Measurements from ENCODE around the gene PHAX. TPM values are rescaled to one million over a fixed set of nuclear protein-coding genes. Genes with fewer than 3 reads are reported as not detected.
"Not testable (repeated sequence)": the region's sequence is repeated elsewhere in the genome, so short reads cannot be mapped to it uniquely, and the experiment has no call there.

The PHAX gene
- total RNA-seq, 1 donor = 71.2 TPM

DNA sequence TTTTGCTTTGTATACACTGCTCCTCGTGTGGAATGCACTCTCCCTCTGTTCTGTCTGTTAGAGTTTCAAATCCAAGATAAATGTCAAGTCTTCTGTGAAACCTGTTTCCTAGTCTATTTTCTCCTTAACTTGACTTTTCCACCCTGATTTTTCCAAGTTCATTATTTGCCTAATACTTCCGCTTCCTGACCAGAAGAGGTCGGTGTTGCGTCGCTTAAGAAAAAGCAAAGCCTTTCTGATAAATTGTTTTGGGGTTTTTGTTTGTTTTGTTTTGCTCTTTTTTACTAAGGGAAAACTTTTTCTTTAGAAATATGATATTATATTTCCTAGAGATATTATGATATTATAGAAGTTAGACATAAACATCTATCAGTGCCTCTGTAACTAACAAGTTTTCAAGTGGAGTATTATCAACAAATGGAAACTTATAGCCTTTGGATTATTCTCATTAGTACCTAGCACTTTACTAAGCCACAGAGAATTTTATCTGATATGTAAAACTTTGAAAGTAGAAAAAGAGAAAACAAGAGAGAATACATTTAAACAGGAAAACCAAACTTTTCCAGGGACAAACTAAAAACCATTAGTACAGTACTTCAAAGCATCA lies 55.8 kb downstream of the PHAX start:
- TF ChIP-seq, protein P1, sequence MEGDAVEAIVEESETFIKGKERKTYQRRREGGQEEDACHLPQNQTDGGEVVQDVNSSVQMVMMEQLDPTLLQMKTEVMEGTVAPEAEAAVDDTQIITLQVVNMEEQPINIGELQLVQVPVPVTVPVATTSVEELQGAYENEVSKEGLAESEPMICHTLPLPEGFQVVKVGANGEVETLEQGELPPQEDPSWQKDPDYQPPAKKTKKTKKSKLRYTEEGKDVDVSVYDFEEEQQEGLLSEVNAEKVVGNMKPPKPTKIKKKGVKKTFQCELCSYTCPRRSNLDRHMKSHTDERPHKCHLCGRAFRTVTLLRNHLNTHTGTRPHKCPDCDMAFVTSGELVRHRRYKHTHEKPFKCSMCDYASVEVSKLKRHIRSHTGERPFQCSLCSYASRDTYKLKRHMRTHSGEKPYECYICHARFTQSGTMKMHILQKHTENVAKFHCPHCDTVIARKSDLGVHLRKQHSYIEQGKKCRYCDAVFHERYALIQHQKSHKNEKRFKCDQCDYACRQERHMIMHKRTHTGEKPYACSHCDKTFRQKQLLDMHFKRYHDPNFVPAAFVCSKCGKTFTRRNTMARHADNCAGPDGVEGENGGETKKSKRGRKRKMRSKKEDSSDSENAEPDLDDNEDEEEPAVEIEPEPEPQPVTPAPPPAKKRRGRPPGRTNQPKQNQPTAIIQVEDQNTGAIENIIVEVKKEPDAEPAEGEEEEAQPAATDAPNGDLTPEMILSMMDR (IDR thresholded peaks at IDR 0.05; ENCODE audit: insufficient read depth, low read depth, low read length) = peak; percentile 83
- DNase-seq (ENCODE audit: low read depth) = peak; percentile 66
- H3K4me3 ChIP-seq (ENCODE audit: low read depth, low read length) = no peak overlapping the region

DNA sequence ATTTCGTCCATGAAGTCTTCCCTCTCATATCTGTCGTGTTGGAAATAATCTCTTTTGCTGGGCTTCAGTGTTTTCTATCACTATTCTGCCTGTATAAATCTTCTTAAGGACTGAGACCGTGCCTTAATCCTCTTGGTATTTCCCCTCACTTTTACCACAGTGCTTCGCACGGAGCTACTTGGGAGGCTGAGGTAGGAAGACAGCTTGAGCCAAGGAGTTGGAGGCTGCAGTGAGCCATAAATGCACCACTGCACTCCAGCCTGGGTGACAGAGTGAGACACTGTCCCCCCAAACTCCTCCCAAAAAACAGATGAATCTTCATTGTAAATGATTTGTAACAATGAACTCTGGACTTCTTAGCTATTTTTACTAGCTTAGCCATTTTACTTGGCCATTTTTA lies 57.8 kb downstream of the PHAX start:
- TF ChIP-seq, protein P1 (IDR thresholded peaks at IDR 0.05; ENCODE audit: insufficient read depth, low read depth, low read length) = no peak
- H3K4me3 ChIP-seq (ENCODE audit: low read depth, low read length) = no peak overlapping the region
- peak; percentile 38 for DNase-seq (ENCODE audit: low read depth)

DNA sequence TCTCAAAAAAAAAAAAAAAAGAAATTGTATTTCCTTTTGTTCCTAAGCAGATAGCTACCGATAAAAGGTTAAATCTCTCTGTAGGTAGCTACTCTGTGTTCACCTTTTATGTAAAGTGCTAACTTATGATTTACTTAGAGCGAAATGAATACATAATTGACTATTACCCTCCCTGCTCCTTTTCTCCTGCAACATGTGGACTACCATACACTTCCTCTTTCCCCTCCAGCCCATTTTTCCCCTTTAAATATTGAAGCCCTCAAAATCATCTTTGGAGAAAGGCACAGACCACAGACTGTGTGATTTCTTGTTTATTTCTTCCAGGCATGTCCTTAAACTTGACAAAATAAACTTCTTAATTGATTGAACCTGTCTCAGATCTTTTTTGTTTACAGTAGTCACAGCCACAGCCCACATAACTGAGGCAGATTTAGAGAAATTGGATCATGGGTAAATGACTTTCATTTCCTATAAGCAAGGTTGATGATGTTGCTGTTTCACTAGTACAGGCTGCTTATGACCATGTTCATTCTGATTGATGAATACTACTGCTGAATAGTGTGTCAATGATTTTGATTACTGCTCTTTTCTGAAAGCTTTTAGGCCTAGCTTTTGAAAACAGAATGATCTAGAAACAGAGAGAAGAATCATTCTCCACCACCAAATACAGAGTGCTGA lies 59.2 kb downstream of the PHAX start:
- no peak for DNase-seq (ENCODE audit: low read depth)
- TF ChIP-seq, protein P1 (IDR thresholded peaks at IDR 0.05; ENCODE audit: insufficient read depth, low read depth, low read length) = no peak
- H3K4me3 ChIP-seq (ENCODE audit: low read depth, low read length) = no peak overlapping the region

DNA sequence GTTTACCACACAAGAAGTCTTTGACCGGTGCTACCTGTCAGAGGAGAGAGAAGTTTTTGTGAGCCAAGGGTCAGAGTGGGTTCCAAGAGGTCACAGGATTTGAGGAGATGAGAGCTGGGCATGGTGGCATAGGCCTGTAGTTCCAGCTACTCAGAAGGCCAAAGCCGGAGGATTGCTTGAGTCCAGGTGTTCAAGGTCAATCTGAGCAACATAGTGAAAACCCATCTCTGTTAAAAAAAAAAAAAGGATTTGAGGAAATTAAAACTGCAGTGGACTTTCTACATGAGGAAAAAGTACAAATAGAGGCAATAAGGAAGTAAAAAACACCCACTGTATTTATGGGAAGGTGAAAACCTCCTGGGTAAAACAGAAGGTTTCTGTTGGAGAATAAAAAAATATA lies 63.8 kb downstream of the PHAX start:
- H3K4me3 ChIP-seq (ENCODE audit: low read depth, low read length) = no peak overlapping the region
- TF ChIP-seq, protein P1 (IDR thresholded peaks at IDR 0.05; ENCODE audit: insufficient read depth, low read depth, low read length) = no peak
- DNase-seq (ENCODE audit: low read depth) = no peak

DNA sequence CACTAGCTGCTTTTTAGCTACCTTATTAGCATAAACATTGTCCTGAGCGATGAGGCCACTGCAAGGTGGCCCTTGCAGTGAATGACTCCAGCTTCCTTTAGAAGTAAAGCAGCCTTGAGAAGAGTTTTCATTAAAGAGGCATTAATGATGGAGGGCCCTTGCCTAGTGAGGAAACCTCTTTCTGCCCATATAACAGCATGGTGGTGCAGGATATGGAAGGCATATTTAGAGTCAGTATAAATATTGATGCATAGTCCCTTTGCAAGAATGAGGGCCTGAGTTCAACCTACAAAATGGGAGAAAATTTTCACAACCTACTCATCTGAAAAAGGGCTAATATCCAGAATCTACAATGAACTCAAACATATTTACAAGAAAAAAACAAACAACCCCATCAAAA lies 69.4 kb downstream of the PHAX start:
- not testable (repeated sequence) for DNase-seq (ENCODE audit: low read depth); H3K4me3 ChIP-seq (ENCODE audit: low read depth, low read length)

DNA sequence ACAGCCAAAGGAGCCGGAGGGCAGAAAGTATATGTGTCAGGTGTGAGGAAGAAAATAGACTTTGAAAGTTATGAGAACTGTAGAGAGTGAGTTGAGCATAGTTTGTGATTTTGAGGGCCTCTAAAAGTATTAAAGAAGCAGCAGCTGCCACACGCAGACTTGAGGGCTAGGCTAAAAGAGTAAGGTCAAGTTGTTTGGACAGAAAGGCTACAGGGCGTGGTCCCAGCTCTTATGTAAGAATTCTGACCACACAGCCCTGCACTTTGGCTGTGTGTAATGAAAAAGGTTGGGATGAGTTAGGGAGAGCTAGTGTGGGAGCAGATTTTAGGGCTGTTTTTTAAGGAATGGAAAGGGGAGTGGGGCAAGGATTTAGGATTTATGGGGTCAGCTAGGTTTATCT lies 70.9 kb downstream of the PHAX start:
- not testable (repeated sequence) for H3K4me3 ChIP-seq (ENCODE audit: low read depth, low read length); DNase-seq (ENCODE audit: low read depth)

DNA sequence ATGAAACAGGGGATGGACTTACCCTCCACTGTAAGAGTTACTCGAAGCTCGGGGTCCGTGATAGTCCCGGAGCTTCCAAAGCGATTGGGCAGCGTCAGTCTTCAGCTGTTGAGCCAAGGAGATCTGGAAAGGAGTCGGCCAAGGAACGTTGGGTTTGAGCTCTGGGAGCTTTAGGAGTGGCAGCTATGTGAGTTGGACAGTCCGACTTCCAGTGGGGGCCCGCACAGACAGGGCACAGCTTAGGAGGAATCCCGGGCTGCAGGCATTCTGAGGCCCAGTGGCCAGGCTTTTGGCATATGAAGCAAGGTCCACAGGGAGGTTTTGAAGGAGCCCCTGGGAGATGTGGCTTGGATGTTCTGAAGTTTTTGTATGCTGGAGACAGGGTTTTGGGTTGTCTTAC lies 72.7 kb downstream of the PHAX start:
- H3K4me3 ChIP-seq (ENCODE audit: low read depth, low read length) = no peak overlapping the region
- TF ChIP-seq, protein P1 (IDR thresholded peaks at IDR 0.05; ENCODE audit: insufficient read depth, low read depth, low read length) = no peak
- DNase-seq (ENCODE audit: low read depth) = no peak

DNA sequence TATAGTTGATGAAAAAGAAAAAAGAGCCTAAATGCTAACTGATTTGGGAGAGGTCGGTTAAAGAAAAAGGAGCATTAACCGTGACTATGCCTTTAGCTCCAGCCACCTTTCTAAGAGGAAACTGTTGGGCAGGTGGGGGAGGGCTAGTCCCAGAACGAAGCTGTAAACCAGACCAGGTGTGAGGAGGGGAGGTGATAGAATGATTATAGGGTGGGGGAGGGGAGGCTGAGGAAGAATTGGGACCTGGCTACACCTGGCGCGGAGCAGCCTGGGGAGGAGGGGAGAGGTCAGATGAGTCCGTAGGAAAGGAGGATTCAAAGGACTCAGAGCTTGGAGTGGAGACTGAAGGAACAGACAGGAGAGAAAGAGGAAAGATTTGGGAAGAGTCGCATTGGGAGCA lies 73.4 kb downstream of the PHAX start:
- no peak overlapping the region for H3K4me3 ChIP-seq (ENCODE audit: low read depth, low read length)
- TF ChIP-seq, protein P1 (IDR thresholded peaks at IDR 0.05; ENCODE audit: insufficient read depth, low read depth, low read length) = no peak
- DNase-seq (ENCODE audit: low read depth) = no peak

Data from fibroblast of villous mesenchyme (primary cell).